ENCODE data around the gene DAGLB. TPM values are rescaled to one million over a fixed set of nuclear protein-coding genes. Genes with fewer than 3 reads are reported as not detected.

DAGLB gene
- polyA plus RNA-seq, 1 donor (not counting 4 experiments of a cell fraction or from before 2014, with no cell fraction given): 15.5 TPM

GRCh38 chr7:6461946-6462550, 14.3 kb upstream of the DAGLB start:
- Histone ChIP-seq H3K36me3 (ENCODE audit: control insufficient read depth in 2 of 2, extremely low read depth in 1 of 2, insufficient read depth in 2 of 2, low read length in 2 of 2) (peaks cover 15 to 35% of the 10 kb centered on the region in 2 experiments), H3K4me2 (ENCODE audit: control insufficient read depth, extremely low read depth, insufficient read depth, low read depth, low read length) (no peak overlapping the region), H3K4me3 (ENCODE audit: control insufficient read depth in 2 of 3, extremely low read depth in 1 of 3, insufficient read depth in 2 of 3, low read depth in 1 of 3, low read length in 3 of 3) (no peak overlapping the region), H3K9me3 (ENCODE audit: control insufficient read depth, low read depth, low read length) (no peaks in the 10 kb centered on the region), H3K27ac (ENCODE audit: control insufficient read depth, insufficient read depth, low read length) (no peak overlapping the region), H3K27me3 (ENCODE audit: control insufficient read depth, extremely low read depth, insufficient read depth, low read length) (no peaks in the 10 kb centered on the region), H3K9ac (ENCODE audit: control insufficient read depth, extremely low read depth, insufficient read depth, low read length) (no peak overlapping the region), H3K4me1 (ENCODE audit: control insufficient read depth, extremely low read depth, insufficient read depth, low read length) (no peaks in the 10 kb centered on the region), H4K20me1 (ENCODE audit: control insufficient read depth, extremely low read depth, insufficient read depth, low read length) (no peaks in the 10 kb centered on the region), H3K79me2 (ENCODE audit: control insufficient read depth, insufficient read depth, low read length) (no peaks in the 10 kb centered on the region), H3K9me1 (ENCODE audit: control insufficient read depth, extremely low read depth, insufficient read depth, low read length) (no peaks in the 10 kb centered on the region), H2AFZ (ENCODE audit: control insufficient read depth, low read length) (no peak overlapping the region)
- FAIRE-seq (no peak), DNase-seq (ENCODE audit: low read depth, low spot score) (no peak)
- dilution Hi-C loops (cut with MboI; ENCODE audit: extremely low pct_ligation_motif_present, low sequenced_read_pairs): no loop called here
- no peak for TF ChIP-seq EZH2 (IDR thresholded peaks at IDR 0.05; ENCODE audit: low read length)
- TF ChIP-seq, protein P1, sequence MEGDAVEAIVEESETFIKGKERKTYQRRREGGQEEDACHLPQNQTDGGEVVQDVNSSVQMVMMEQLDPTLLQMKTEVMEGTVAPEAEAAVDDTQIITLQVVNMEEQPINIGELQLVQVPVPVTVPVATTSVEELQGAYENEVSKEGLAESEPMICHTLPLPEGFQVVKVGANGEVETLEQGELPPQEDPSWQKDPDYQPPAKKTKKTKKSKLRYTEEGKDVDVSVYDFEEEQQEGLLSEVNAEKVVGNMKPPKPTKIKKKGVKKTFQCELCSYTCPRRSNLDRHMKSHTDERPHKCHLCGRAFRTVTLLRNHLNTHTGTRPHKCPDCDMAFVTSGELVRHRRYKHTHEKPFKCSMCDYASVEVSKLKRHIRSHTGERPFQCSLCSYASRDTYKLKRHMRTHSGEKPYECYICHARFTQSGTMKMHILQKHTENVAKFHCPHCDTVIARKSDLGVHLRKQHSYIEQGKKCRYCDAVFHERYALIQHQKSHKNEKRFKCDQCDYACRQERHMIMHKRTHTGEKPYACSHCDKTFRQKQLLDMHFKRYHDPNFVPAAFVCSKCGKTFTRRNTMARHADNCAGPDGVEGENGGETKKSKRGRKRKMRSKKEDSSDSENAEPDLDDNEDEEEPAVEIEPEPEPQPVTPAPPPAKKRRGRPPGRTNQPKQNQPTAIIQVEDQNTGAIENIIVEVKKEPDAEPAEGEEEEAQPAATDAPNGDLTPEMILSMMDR (optimal IDR thresholded peaks at IDR 0.05 in 1 of 3, IDR thresholded peaks at IDR 0.05 in 1 of 3, conservative IDR thresholded peaks at IDR 0.05 in 1 of 3; ENCODE audit: extremely low read depth in 1 of 3, insufficient read depth in 2 of 3, low read length in 3 of 3): no peak

- no peak overlapping the region for H2AFZ ChIP-seq (ENCODE audit: control insufficient read depth, low read length)
- TF ChIP-seq, protein P1 (optimal IDR thresholded peaks at IDR 0.05 in 1 of 3, IDR thresholded peaks at IDR 0.05 in 1 of 3, conservative IDR thresholded peaks at IDR 0.05 in 1 of 3; ENCODE audit: extremely low read depth in 1 of 3, insufficient read depth in 2 of 3, low read length in 3 of 3): no peak
- TF ChIP-seq EZH2 (IDR thresholded peaks at IDR 0.05; ENCODE audit: low read length): no peak
- peaks cover 9 to 27% of the 10 kb centered on the region in 2 experiments for H3K36me3 ChIP-seq (ENCODE audit: control insufficient read depth in 2 of 2, extremely low read depth in 1 of 2, insufficient read depth in 2 of 2, low read length in 2 of 2)
- no peak overlapping the region for H3K9ac ChIP-seq (ENCODE audit: control insufficient read depth, extremely low read depth, insufficient read depth, low read length)
- dilution Hi-C loops (cut with MboI; ENCODE audit: extremely low pct_ligation_motif_present, low sequenced_read_pairs): no loop called here
- no peaks in the 10 kb centered on the region for H3K79me2 ChIP-seq (ENCODE audit: control insufficient read depth, insufficient read depth, low read length)
- no peaks in the 10 kb centered on the region for H4K20me1 ChIP-seq (ENCODE audit: control insufficient read depth, extremely low read depth, insufficient read depth, low read length)
- no peak overlapping the region for H3K4me3 ChIP-seq (ENCODE audit: control insufficient read depth in 2 of 3, extremely low read depth in 1 of 3, insufficient read depth in 2 of 3, low read depth in 1 of 3, low read length in 3 of 3)
- no peaks in the 10 kb centered on the region for H3K9me3 ChIP-seq (ENCODE audit: control insufficient read depth, low read depth, low read length)
- no peak overlapping the region for H3K4me2 ChIP-seq (ENCODE audit: control insufficient read depth, extremely low read depth, insufficient read depth, low read depth, low read length)
- H3K4me1 ChIP-seq (ENCODE audit: control insufficient read depth, extremely low read depth, insufficient read depth, low read length): no peaks in the 10 kb centered on the region
- H3K9me1 ChIP-seq (ENCODE audit: control insufficient read depth, extremely low read depth, insufficient read depth, low read length): no peaks in the 10 kb centered on the region
- FAIRE-seq (no peak), DNase-seq (ENCODE audit: low read depth, low spot score) (no peak)
- H3K27me3 ChIP-seq (ENCODE audit: control insufficient read depth, extremely low read depth, insufficient read depth, low read length): no peaks in the 10 kb centered on the region
- H3K27ac ChIP-seq (ENCODE audit: control insufficient read depth, insufficient read depth, low read length): no peak overlapping the region
Observed at GRCh38 chr7:6460990-6461584, 13.3 kb upstream of the DAGLB start.
